ENCODE measurements around the gene ESYT1. TPM values are rescaled to one million over a fixed set of nuclear protein-coding genes. Genes with fewer than 3 reads are reported as not detected.

Gene ESYT1
- polyA plus RNA-seq, 1 experiment, result 127 TPM

- DNase-seq (ENCODE audit: low read depth, low spot score), result no peak
- TF ChIP-seq CTCF (IDR thresholded peaks at IDR 0.05; ENCODE audit: low read depth, low read length), result no peak
- H3K9me3 ChIP-seq (ENCODE audit: control insufficient read depth, insufficient read depth, low read length), result no peaks in the 10 kb centered on the region
- H3K27ac ChIP-seq (ENCODE audit: low read depth, low read length), result no peak overlapping the region
- ChIA-PET POLR2A (interaction anchor here (0.6 kb wide), 2 partner anchors 14 to 33 kb away, joined by 4 to 5 read pairs; partner anchors contain the start of gene ESYT1), CTCF (interaction anchor here (0.7 to 1.9 kb wide), 2 partner anchors 16 to 47 kb away, joined by 4 to 6 read pairs; partner anchors contain the start of gene SMARCC2)
- no peaks in the 10 kb centered on the region for H3K27me3 ChIP-seq (ENCODE audit: control insufficient read depth, insufficient read depth, low read length)
- no peak overlapping the region for H3K4me3 ChIP-seq (ENCODE audit: low read depth, low read length)
Observed at GRCh38 chr12:56141946-56142784, 14.1 kb downstream of the ESYT1 start.

- TF ChIP-seq CTCF (IDR thresholded peaks at IDR 0.05; ENCODE audit: low read depth, low read length), result no peak
- POLR2A ChIA-PET, result interaction anchor here (0.6 kb wide), 1 partner anchor 34 kb away, joined by 5 read pairs; no protein-coding TSS in a partner anchor
- Histone ChIP-seq H3K27ac (ENCODE audit: low read depth, low read length) (no peak overlapping the region), H3K9me3 (ENCODE audit: control insufficient read depth, insufficient read depth, low read length) (no peaks in the 10 kb centered on the region), H3K4me3 (ENCODE audit: low read depth, low read length) (no peak overlapping the region), H3K27me3 (ENCODE audit: control insufficient read depth, insufficient read depth, low read length) (no peaks in the 10 kb centered on the region)
- CTCF ChIA-PET, result interaction anchor here (1.3 kb wide), 1 partner anchor 17 kb away, joined by 3 read pairs; no protein-coding TSS in a partner anchor
- no peak for DNase-seq (ENCODE audit: low read depth, low spot score)
Observed at GRCh38 chr12:56143217-56143616, 15.2 kb downstream of the ESYT1 start.

- TF ChIP-seq CTCF (IDR thresholded peaks at IDR 0.05; ENCODE audit: low read depth, low read length), result no peak
- Histone ChIP-seq H3K4me3 (ENCODE audit: low read depth, low read length) (no peak overlapping the region), H3K27me3 (ENCODE audit: control insufficient read depth, insufficient read depth, low read length) (no peaks in the 10 kb centered on the region), H3K27ac (ENCODE audit: low read depth, low read length) (no peak overlapping the region), H3K9me3 (ENCODE audit: control insufficient read depth, insufficient read depth, low read length) (no peaks in the 10 kb centered on the region)
- ChIA-PET POLR2A (no interaction called here), CTCF (interaction anchor here (1.3 to 1.8 kb wide), 3 partner anchors 13 to 46 kb away, joined by 3 to 9 read pairs (median 5); partner anchors contain the start of gene SMARCC2)
- no peak for DNase-seq (ENCODE audit: low read depth, low spot score)
Observed at GRCh38 chr12:56143870-56144269, 15.8 kb downstream of the ESYT1 start.

- H3K4me3 ChIP-seq (ENCODE audit: low read depth, low read length), result no peak overlapping the region
- CTCF ChIA-PET, result interaction anchor here (1.5 to 1.8 kb wide), 2 partner anchors 11 to 44 kb away, joined by 5 to 9 read pairs; partner anchors contain the start of gene SMARCC2
- H3K27ac ChIP-seq (ENCODE audit: low read depth, low read length), result no peak overlapping the region
- no peaks in the 10 kb centered on the region for H3K9me3 ChIP-seq (ENCODE audit: control insufficient read depth, insufficient read depth, low read length)
- no peak for TF ChIP-seq CTCF (IDR thresholded peaks at IDR 0.05; ENCODE audit: low read depth, low read length)
- POLR2A ChIA-PET, result no interaction called here
- no peak for DNase-seq (ENCODE audit: low read depth, low spot score)
- H3K27me3 ChIP-seq (ENCODE audit: control insufficient read depth, insufficient read depth, low read length), result no peaks in the 10 kb centered on the region
Observed at GRCh38 chr12:56145217-56145616, 17.1 kb downstream of the ESYT1 start.
